Measurements from ENCODE around the gene FJX1.
"Not testable (repeated sequence)": the region's sequence is repeated elsewhere in the genome, so short reads cannot be mapped to it uniquely, and the experiment has no call there.

The FJX1 gene

DNA sequence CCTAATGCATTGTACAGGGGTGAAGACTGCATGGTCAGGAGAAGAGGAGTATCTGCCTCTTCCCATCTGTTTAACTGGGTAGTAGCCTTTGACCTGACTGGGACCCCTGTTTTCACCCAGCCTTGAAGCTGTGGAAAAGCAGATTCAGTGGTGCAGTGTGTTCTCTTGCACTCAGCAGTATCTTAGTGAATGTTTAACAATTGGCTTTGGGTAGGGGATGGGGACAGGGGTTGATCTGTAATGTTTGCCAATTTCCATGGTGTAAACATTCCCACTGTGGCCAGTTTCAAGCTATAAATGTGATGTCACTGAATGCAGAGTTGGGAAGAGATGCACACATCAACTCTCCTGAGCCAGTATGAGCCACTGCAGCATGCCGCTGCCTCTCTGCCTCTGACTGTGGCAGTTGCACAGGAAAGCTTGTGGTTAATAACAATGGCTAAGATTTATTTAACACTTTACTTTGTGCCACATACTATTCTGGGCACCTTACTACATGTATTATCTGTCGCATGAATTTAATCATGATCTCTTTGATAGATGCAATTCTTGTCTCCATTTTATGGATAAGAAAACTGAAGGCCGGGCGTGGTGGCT, 15.7 kb downstream of the FJX1 start:
- DNase-seq, result no peak

DNA sequence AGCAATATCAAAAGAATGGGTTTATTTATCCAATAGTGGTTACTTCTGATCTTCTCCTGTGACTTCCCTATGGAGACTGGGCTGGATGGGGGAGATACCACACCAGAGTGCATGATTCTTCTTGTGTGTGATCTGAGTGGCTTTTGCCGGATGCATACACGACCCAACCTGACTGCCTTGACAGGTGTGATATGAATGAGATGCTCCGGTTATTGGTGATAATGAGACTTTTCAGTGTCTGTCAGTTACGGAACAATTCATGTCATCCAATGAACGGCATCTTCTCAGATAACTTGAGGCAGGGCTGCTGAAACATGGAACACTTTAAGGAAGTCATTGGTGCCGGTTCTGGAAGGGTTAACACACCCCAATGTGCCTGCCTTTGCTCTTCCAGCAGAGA, 17.7 kb downstream of the FJX1 start:
- no peak for DNase-seq

DNA sequence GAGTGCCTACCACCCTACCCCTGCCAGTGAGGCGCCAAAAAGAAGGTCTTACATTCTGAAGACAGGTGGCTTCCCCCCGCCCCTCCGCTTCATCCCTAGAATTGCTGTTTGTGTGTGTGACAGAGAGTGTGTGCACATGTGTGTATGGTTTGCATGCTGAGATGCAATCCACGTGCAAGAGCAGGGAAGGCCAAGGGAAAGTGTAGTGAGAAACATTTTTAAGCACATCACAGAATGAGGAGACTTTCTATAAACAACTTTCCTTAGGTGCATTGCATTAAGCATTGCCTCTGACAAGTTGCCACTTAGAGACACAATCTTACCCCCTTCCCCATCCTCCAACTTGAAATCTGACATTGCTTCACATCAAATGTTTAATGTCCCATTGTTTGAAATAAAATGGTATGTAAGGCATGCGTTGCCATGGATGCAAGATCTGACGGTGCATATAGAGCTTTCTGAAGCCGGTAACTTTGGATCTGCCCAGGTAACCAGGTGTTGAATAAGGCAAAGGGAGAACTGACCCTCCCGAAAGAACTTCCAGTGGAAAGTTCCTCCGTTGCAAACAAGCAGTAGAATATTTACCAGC, 21.4 kb downstream of the FJX1 start:
- no peak for DNase-seq

DNA sequence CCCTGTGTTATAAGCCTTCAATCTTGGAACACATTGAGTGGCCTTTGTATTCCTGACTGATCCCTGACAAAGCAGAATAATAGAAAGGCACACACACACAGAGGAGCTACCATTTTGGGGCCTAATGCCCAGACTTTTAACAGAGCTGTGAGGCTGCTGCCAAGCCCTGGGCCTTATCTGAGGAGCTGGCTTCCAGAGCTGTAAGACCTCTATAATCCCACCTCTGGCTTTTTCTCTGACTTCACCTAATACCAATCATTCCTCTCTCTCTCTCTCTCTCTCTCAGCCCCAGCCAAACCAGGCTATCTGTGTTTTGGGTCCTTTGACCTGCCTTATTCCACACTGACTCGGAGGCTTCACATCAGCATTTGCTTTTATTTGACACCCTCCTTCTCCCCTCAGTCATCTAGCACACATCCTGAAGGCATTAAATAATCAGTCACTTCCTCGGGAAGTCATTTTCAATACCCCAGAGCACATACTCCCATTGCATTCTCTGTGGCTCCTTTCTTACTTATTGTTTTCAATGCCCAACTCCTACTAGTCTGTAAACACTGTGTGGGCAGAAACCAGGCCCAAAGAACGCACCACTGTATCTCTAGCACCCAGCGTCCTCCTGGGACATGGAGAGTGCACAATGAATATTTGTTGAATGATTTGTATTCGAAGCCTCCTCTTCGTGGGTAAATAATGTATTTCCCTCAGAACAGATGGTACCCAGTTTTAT, 23.1 kb downstream of the FJX1 start:
- no peak for DNase-seq

DNA sequence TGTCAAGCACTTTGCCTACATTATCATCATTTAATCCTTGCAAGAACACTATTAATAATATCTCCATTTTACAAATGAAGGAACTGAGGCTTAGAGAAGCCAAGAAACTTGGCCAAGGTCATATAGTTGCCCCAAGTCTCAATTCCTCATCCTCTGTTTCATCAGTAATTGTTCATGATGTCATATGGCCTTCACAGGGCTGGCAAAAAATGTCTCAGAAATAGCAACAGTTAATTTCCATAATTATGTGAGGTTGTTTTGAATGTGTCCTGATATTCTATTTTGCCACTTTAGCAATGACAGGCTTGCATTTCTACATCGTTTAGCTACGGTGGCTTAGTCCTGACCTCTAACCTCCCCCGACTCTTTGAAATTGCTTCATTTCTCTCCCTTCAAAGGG, 23.7 kb downstream of the FJX1 start:
- DNase-seq, result no peak

DNA sequence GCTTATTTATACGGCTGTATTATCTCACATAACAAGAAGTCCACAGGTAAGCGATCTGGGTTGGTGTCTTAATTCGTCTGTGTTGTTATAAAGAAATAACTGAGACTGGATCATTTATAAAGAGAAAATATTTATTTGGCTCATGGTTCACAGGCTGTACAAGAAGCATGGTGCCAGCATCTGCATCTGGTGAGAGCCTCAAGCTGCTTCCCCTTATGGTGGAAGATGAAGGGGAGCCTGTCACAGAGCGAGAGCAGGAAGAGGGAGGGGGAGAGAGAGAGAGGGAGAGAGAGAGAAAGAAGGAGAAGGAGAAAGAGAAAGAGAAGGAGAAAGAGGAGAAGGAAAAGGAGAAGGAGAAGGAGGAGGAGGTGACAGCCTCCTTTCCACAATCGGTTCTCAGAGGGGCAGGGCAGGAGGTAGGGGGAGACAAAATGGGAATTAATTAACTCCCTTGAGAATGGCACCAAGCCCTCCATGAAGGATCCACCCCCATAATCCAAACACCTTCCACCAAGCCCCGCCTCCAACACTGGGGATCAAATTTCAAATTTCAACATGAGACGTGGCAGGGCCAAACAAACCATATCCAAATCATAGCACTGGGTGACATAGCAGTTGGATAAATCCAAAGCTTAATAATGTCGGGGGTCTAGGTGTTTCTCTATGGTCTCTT, 29.3 kb downstream of the FJX1 start:
- no peak for DNase-seq

DNA sequence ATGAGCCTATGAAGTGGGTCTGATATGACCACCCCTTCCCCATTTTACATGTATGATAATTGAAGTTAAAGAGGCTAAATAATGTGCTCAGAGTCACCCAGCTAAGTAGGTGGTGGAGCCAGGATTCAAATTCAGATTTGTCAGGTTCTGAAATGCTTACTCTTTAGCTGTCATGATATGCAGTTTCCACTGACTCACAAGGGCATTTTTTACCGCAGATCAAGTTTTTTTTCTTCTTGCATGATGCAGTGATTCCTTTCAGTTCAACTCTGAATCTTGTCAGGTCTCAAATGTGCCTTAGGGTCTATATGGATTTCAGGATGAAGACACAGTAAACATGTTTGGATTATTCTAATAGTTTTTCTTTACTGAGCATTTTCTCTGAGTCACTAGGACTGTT, 31.7 kb downstream of the FJX1 start:
- peak; percentile 48 for DNase-seq

DNA sequence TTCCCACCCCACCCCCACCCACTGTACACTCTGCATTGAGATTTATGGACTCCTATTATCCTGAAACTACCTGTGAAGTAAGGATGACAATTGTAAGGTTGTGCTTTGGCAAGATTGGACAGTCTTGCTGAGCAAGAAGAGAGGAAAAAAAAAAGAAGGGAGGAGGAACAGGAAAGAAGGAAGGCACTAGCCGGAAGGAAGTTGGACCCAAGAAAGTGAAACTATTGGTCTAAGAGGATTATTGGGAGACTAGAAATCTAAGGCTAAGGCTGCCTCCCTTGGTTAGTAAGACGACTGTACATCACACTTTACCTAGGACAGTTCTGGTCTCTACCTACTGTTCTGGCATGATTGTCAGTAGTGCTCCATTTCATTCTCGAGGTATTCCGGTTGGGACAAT, 32.2 kb downstream of the FJX1 start:
- DNase-seq, result no peak

DNA sequence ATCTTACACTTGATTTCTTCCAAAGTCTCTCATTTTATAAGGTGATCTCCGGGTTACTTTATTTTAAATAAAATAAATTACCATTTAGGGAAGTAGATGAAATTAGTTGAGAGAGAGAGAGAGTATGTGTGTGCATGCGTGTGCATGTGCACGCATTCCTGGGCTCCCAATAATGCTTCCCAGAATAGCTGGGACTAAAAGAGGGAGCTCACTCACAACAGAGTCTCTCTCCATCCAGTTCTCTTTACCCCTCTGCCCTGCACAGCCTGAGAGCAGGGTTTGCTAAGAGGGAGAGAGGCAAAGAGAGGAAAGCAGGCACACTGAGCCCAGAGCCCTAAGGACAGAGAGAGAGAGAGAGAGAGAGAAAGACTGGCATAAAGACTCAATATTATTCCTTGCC, 33.0 kb downstream of the FJX1 start:
- DNase-seq, result no peak

DNA sequence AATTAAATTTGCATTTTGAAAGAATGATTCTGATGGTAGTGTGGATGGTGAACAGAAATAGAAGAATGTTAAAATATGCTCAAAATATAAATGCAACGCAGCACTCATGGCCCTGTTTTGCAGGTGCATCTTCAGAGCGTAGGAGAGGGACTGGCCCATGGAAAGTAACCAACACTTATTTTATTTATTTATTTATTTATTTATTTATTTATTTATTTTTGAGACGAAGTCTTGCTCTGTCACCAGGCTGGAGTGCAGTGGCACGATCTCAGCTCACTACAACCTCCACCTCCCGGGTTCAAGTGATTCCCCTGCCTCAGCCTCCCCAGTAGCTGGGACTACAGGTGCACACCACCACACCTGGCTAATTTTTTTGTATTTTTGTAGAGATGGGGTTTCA, 34.5 kb downstream of the FJX1 start:
- DNase-seq, result not testable (repeated sequence)

DNA sequence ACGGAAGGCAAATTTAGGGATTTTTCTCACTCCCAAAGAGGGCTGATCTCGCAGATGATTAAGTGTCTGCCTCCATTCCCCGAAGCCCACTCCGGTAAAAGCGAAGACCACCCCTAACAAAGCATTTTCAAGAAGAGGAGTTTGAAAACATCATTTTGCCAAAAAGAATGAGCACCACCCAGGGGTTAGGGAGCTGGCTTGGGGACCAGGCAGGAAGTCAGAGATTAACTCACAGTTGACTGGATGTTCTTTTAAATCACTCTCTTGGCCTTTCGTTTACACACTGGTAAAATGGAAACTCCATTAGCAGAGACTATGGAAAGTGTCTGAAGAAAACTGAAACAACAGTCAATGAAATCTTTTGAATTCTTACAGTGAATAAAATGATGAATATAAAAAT, 36.5 kb downstream of the FJX1 start:
- no peak for DNase-seq

DNA sequence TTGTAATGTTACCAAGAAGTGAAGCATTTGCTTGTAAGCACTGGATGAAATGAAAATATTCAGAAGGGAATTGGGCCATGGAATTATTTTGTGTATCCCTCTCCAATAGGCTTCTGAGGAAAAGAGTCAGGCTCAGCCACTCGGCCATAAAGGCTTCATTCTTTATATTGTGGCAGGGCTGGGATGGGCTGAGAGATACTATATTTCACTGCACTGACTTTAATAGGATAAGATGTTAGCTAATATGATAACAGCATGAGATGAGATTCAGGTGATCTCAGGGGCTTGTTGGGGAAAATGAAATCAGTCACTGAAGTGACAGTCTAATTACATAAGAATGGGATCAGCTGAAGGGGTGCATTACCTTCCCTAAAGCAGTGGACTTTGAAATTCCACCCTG, 37.0 kb downstream of the FJX1 start:
- DNase-seq, result no peak

DNA sequence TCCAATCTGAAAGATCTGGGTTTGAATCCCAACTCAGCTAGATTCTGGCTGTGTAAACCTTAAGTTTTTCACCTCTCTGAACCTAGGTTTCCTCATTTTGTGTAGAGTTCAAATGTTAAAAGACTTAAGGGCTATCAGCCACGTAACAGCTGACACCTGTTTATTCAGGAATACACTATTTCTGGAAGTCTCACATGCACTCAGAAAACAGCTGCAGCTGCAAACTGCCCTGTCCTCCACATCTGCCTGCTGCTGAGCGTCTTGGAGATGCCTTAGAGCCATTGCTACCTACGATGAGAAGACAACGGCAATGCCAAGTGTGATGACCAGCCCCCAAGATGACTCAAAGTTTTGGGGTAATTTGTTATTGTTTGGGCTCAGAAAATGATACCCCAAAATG, 37.6 kb downstream of the FJX1 start:
- no peak for DNase-seq

DNA sequence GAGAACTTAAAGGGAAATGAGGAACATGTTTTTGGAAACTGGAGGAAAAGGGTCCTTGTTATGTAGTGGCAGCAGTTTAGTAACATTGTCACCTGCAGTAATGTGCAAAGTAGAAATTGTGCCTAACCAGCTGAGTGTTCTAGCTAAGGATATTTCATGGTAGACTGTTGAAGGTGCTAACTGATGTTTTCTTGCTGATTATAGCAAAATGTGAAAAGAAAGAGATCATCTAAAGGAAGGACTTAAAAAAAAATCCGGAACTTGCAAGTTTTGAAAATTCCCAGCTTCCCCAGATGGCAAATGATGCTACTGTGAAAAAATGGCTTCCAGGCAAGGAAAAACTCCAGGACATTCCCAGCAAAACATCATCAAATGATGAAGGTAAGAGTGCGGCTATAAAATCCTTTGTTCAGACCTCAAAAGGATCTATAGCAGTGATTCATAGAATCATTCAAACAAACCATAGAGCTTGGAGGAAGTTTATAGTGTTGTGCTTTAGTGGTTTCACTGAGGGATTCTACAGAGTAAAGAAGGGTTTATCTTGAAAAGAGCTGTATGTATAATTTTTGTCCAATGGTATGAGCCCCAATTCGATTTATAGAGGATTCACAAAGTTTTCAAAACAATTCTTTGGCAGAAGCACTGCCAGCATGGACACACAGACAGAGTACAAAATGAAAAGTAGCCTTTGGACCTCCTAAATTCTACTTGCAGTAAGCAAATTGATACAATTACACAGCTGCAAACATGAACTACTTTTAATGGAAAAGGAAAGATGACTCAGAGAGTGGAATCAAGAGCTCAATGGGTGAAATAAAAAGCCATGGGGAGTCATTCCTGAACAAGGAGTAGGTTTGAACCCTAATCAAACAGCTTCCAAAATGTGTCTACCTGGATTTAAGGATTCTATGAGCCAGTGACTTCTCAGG, 40.0 kb downstream of the FJX1 start:
- DNase-seq, result no peak

DNA sequence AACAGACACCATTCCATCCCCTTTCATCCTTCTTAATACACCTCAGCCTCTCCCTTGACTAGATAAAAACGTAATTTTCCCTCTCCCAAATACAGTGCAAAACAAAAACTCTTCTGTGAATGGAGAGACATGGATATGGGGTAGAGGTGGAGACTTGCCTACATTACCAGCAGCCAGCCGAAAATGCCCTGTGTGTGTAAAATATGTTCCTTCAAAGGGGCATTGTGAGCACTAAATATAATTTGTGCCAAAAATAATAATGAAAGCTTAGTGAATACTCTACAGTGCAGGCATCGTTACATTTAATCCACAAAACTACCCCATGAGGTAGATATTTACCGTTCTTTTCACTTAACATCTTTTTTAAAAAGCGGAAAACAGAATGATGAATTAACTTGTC, 43.3 kb downstream of the FJX1 start:
- no peak for DNase-seq

DNA sequence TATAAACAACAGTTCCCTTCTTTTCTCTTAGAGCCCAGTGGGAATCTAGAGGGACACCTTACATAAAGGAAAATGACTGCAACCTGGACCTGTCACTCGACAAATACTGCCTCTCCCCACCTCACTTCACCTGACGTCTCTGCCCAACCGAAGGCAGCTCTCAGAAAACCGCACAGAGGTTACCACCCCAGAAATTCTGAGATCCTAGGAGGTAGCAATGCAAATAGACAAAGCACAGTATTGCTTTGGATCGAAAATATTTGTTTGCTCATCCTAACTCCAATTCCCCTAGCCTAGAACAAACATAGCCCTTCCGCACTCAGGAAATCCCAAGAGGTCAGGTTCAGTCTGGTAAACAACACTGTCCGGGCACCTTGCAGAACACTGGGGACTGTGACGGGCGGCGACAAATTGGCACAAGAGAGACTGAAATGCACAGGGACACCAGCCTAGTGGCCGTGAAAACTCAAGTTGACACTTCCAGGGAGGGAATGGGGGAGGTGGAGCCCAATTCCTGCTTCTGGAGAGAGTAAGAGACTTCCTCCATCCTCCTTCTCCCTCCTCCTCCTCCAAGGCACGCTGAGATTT, 43.9 kb downstream of the FJX1 start:
- DNase-seq, result no peak

DNA sequence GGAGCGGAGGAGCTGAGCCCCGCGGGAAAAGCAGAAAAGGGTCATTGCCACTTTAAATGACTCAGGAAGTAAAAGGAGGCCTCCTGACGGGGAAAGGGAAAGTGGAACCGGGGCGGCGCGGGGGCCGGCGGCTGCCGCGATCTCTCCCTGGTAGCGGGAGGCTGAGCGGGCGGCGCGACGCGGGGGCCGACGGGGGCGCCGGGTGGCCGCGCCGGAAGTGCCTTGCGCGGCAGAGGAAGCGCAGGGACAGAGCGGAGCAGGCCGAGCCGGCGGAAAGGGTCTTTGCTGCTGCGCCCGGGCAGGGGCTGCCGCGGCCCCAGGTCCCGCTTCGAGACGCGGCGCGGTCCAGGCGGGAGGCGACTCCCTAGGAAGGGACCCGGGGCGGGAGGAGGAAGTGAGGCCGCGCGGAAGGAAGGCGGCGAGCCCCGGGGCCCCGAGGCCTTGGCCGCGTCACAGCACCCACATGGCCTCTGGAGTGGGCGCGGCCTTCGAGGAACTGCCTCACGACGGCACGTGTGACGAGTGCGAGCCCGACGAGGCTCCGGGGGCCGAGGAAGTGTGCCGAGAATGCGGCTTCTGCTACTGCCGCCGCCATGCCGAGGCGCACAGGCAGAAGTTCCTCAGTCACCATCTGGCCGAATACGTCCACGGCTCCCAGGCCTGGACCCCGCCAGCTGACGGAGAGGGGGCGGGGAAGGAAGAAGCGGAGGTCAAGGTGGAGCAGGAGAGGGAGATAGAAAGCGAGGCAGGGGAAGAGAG, 44.6 kb downstream of the FJX1 start, which contains the start of gene TRIM44:
TSS of gene TRIM44 (plus strand) at position 127 of the 759 bp plus-strand sequence. CDS start at position 464, 337 bp downstream.
- DNase-seq, result peak; percentile 88

DNA sequence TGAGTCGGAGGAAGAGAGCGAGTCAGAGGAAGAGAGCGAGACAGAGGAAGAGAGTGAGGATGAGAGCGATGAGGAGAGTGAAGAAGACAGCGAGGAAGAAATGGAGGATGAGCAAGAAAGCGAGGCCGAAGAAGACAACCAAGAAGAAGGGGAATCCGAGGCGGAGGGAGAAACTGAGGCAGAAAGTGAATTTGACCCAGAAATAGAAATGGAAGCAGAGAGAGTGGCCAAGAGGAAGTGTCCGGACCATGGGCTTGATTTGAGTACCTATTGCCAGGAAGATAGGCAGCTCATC, 45.1 kb downstream of the FJX1 start:
- no peak for DNase-seq

DNA sequence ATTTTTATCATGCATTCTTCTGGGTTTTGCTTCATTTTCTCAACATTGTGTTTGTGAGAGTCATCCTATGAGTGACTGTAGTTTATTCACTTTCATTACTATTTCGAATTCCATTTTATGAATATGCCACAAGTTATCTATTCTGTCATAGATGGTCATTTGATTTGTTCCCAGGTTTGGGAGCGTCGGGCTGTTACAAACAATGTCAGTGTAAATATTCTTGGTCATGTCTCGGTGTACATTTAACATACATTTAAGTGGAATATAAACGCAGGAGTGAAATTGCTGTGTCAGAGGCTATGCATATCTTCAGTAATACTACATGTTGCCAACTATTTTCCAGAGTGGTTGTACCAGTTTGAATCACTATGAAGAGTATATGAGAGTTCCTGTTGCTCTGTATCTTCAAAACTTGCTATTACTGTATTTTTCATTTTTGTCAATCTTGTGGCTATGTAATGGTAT, 46.7 kb downstream of the FJX1 start:
- peak; percentile 17 for DNase-seq

DNA sequence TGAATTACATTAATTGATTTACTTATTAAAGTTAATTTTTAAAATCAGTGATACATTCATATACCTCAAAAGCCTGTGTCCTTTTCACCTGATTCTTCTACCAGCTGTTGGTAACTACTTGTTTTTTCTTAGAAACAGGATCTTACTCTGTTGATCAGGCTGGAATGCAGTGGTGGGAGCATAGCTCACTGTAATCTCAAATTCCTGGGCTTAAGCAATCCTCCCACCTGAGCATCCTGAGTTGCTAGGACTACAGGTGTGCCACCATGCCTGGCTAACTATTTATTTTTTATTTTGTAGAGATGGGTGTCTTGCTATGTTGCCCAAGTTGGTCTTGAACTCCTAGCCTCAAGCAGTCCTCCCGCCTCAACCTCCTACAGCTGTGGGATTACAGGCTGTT, 49.0 kb downstream of the FJX1 start:
- no peak for DNase-seq

DNA sequence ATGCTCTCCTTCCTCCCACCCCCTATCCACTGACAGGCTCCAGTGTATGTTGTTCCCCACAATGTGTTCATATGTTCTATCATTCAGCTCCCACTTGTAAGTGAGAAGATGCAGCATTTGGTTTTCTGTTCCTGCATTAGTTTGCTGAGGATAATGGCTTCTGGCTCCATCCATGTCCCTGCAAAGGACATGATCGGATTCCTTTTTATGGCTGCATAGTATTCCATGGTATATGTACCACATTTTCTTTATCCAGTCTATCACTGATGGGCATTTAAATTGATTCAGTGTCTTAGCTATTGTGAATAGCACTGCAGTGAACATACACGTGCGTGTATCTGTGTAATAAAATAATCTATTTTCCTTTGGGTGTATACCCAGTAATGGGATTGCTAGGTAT, 50.1 kb downstream of the FJX1 start:
- not testable (repeated sequence) for DNase-seq

Measured in fibroblast of skin of abdomen (primary cell).